ENCODE data around the gene INO80B.

DNA sequence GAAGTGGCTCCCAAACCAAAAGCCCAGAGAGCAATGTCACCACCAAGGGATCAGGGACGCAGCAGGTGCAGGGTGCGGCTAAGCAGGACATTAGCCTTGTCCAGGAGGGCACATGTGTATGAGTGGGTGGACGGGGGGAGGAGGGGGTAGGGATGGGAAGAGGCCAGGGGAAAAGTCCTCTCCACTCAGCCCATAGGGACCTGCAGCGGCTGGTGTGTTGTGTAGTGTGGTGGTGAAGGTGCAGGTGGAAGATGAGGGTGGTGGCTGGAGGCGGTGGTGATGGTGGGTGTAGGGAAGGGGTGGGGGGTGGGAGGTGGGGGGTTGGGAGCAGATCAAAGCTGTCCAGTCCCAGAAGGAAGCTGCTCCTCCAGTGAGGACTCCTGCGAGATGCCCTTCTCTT, 37.1 kb upstream of the INO80B start:
- TF ChIP-seq, protein P1, sequence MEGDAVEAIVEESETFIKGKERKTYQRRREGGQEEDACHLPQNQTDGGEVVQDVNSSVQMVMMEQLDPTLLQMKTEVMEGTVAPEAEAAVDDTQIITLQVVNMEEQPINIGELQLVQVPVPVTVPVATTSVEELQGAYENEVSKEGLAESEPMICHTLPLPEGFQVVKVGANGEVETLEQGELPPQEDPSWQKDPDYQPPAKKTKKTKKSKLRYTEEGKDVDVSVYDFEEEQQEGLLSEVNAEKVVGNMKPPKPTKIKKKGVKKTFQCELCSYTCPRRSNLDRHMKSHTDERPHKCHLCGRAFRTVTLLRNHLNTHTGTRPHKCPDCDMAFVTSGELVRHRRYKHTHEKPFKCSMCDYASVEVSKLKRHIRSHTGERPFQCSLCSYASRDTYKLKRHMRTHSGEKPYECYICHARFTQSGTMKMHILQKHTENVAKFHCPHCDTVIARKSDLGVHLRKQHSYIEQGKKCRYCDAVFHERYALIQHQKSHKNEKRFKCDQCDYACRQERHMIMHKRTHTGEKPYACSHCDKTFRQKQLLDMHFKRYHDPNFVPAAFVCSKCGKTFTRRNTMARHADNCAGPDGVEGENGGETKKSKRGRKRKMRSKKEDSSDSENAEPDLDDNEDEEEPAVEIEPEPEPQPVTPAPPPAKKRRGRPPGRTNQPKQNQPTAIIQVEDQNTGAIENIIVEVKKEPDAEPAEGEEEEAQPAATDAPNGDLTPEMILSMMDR (IDR thresholded peaks at IDR 0.05), result no peak
- no peak for TF ChIP-seq ZFX (IDR thresholded peaks at IDR 0.05; ENCODE audit: borderline replicate concordance)

Data from 22Rv1 (cell line).